Lung (tissue), 12 donors: ENCODE data around the gene KCNJ10. TPM values are rescaled to one million over a fixed set of nuclear protein-coding genes. Genes with fewer than 3 reads are reported as not detected.

Source experiments
- ATAC-seq: fragments of 200-7000 bp; cut with Tn5 transposase; one replicate; pipeline ENCODE4 v1.9.1; 2020; ENCODE audit warnings: moderate number of reproducible peaks; ENCODE audit not compliant: insufficient read depth, low FRiP score
- DNase-seq, 3 donors: peaks; one replicate each; pipeline ENCODE4 v3.0.0-alpha.2; 2013 to 2017
- H3K27ac ChIP-seq, 2 donors: one replicate each; pipeline ENCODE4 v1.5.1; 2013; ENCODE audit warnings: mild to moderate bottlenecking in 2 of 2, moderate library complexity in 2 of 2, control low read depth in 1 of 2, inconsistent platforms in 1 of 2, low read depth in 1 of 2, low read length in 1 of 2
- H3K27me3 ChIP-seq, 3 donors: one replicate each; pipeline ENCODE4 v1.5.1; 2013; ENCODE audit warnings: low read length in 2 of 3; ENCODE audit not compliant: control insufficient read depth in 3 of 3, insufficient read depth in 3 of 3
- H3K36me3 ChIP-seq, 4 donors: one replicate each; pipeline ENCODE4 v1.5.1; 2013; ENCODE audit warnings: low read length in 4 of 4, mild to moderate bottlenecking in 1 of 4, moderate library complexity in 1 of 4; ENCODE audit not compliant: control insufficient read depth in 4 of 4, insufficient read depth in 4 of 4
- H3K4me1 ChIP-seq, 5 donors: one replicate each; pipeline ENCODE4 v1.5.1; 2013; ENCODE audit warnings: low read length in 5 of 5, mild to moderate bottlenecking in 2 of 5, moderate library complexity in 1 of 5; ENCODE audit not compliant: control insufficient read depth in 5 of 5, insufficient read depth in 5 of 5
- H3K4me3 ChIP-seq: one replicate; pipeline ENCODE4 v1.5.1; 2013; ENCODE audit warnings: mild to moderate bottlenecking, control low read depth, moderate library complexity
- H3K9ac ChIP-seq, 2 donors: one replicate each; pipeline ENCODE4 v1.5.1; 2013; ENCODE audit warnings: low read length in 2 of 2, control low read depth in 1 of 2; ENCODE audit not compliant: insufficient read depth in 1 of 2
- H3K9me3 ChIP-seq, 4 donors: one replicate each; pipeline ENCODE4 v1.5.1; 2013; ENCODE audit warnings: low read length in 3 of 4, mild to moderate bottlenecking in 1 of 4, moderate library complexity in 1 of 4; ENCODE audit not compliant: control insufficient read depth in 4 of 4, insufficient read depth in 3 of 4
- CTCF ChIP-seq: IDR thresholded peaks from 2 replicates; pipeline ENCODE4 v1.5.1; 2012; ENCODE audit warnings: mild to moderate bottlenecking; ENCODE audit errors: control extremely low read depth, extremely low read depth
- WGBS, 2 donors: extraction: QIAGEN DNeasy Blood & Tissue Kit; methylation state at CpG; one replicate each; pipeline ENCODE4 v1.1.7; 2013; 5-methylcytosine and 5-hydroxymethylcytosine counted together
- polyA plus RNA-seq, 2 donors: library from polyadenylated mRNA; stranded (reverse); fragments of 200-250 nt; gene quantifications; one replicate each; pipeline ENCODE4 v1.2.1, GENCODE V29; 2013
- total RNA-seq, 2 donors: library from RNA; depleted of rRNA in 1 of 2; stranded (reverse); fragments of >200 nt in 1 of 2; gene quantifications; one replicate each; pipeline ENCODE4 v1.2.1, GENCODE V29; 2014 to 2021
- donor health status: control.
- donor health status: control.
- donor health status: Bipolar disorder and iron deficiency.
- donor health status: healthy.
- donor health status: DM: yes; HTN: yes; CAD: no.

KCNJ10 gene
- total and polyA plus RNA-seq, 4 donors: 0.02 to 0.37 (median 0.10) TPM

DNA sequence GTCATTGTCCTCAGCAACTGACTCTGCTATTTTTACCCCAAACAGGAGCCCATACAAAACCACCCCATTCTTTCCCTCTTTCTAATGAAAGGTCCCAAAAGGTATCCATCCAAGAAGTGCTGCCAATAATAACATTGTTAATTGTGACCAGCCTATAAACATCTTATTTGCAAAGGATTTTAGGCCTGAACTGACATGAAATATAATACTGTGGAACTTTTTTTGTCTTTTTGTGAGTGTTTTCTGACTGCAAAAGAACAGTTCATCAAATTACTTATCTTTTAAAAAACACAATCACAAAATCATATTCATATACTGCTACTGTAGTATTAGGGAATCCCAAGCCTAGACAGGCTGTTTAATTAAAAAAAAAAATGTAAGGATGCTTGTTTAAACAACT is 41.5 kb downstream of the KCNJ10 start:
- Histone ChIP-seq H3K36me3 (peaks cover 0 to 3% (median under 1%) of the 10 kb centered on the region in 4 donors), H3K4me3 (no peak overlapping the region), H3K9ac (no peak overlapping the region), H3K27ac (no peak overlapping the region), H3K27me3 (no peaks in the 10 kb centered on the region), H3K9me3 (no peaks in the 10 kb centered on the region), H3K4me1 (peaks cover 2 to 42% (median 22%) of the 10 kb centered on the region in 5 donors)
- DNase-seq (no peak), ATAC-seq (no peak)
- TF ChIP-seq CTCF: no peak

DNA sequence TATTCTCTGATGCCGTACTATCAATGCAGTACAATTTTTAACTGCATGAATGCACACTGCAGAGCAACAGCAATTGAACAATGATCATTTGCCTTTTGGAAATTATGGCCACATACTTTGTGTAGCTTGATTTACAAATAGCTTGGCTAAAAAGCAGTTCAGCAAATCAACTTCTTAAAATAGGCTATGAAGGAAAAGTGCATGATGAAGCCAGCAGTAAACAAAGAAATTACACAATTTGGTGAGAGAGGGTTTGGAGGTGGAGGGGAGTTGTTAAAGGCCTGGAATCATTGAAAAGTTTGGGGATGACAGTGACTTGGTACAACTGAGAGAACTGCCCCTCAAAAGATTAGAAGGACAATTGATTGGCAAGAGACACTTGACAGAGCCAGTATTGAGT is 44.6 kb downstream of the KCNJ10 start:
- peaks cover 0 to 15% (median 4%) of the 10 kb centered on the region in 3 donors for H3K27me3 ChIP-seq
- peaks cover 0 to 2% (median 0%) of the 10 kb centered on the region in 4 donors for H3K36me3 ChIP-seq
- no peak overlapping the region for H3K27ac ChIP-seq
- H3K4me3 ChIP-seq: no peak overlapping the region
- no peak for TF ChIP-seq CTCF
- no peaks in the 10 kb centered on the region for H3K9me3 ChIP-seq
- no peak overlapping the region for H3K9ac ChIP-seq
- 90 to 92% methylated on average over 1 of the region's 1 CpG for WGBS, 2 donors
- ATAC-seq: no peak
- peak in 1 of 3 donors; percentile 38 for DNase-seq
- H3K4me1 ChIP-seq: peaks cover 0 to 24% (median 12%) of the 10 kb centered on the region in 5 donors

GRCh38 chr1:160024195-160024905 is 45.6 kb downstream of the KCNJ10 start:
- no peaks in the 10 kb centered on the region for H3K9me3 ChIP-seq
- H3K27ac ChIP-seq: no peak overlapping the region
- peaks cover 0 to 22% (median 7%) of the 10 kb centered on the region in 5 donors for H3K4me1 ChIP-seq
- H3K4me3 ChIP-seq: no peak overlapping the region
- peaks cover 0 to 16% (median 4%) of the 10 kb centered on the region in 3 donors for H3K27me3 ChIP-seq
- ATAC-seq (no peak), DNase-seq (peak in 2 of 3 donors; percentile 66 to 68)
- WGBS, 2 donors: 57 to 83% methylated on average over 2 of the region's 2 CpGs
- no peak overlapping the region for H3K9ac ChIP-seq
- no peak for TF ChIP-seq CTCF
- peaks cover 0 to 2% (median 0%) of the 10 kb centered on the region in 4 donors for H3K36me3 ChIP-seq
